H9 (cell line): ENCODE results near the gene RCOR2. TPM values are rescaled to one million over a fixed set of nuclear protein-coding genes. Genes with fewer than 3 reads are reported as not detected.

Experiments used
- DNase-seq: peaks from one replicate; pipeline ENCODE4 v3.0.0-alpha.2; 2017
- H2AFZ ChIP-seq: one replicate; pipeline ENCODE4 v1.6.1; 2013; ENCODE audit warnings: mild to moderate bottlenecking, low read length, control low read depth, moderate library complexity
- H2AK5ac ChIP-seq: 2 replicates; pipeline ENCODE4 v1.6.1; 2013; ENCODE audit warnings: low read length, control low read depth, mixed read lengths; ENCODE audit not compliant: insufficient read length
- H2BK120ac ChIP-seq: one replicate; pipeline ENCODE4 v1.6.1; 2013; ENCODE audit warnings: low read depth, mild to moderate bottlenecking, low read length, control low read depth, inconsistent platforms; ENCODE audit not compliant: poor library complexity, severe bottlenecking
- H2BK12ac ChIP-seq: 2 replicates; pipeline ENCODE4 v1.6.1; 2013; ENCODE audit warnings: low read length, control low read depth, mixed read lengths, low read depth; ENCODE audit not compliant: insufficient read length
- H2BK15ac ChIP-seq: 2 replicates; pipeline ENCODE4 v1.6.1; 2013; ENCODE audit warnings: low read depth, low read length, control low read depth
- H2BK20ac ChIP-seq: one replicate; pipeline ENCODE4 v1.6.1; 2013; ENCODE audit warnings: low read depth, mild to moderate bottlenecking, low read length, control low read depth, inconsistent platforms; ENCODE audit not compliant: poor library complexity, severe bottlenecking
- H2BK5ac ChIP-seq: 2 replicates; pipeline ENCODE4 v1.6.1; 2013; ENCODE audit warnings: low read length, control low read depth, mixed read lengths; ENCODE audit not compliant: insufficient read length
- H3K14ac ChIP-seq: 2 replicates; pipeline ENCODE4 v1.6.1; 2013; ENCODE audit warnings: low read length, control low read depth; ENCODE audit not compliant: insufficient read depth
- H3K18ac ChIP-seq: 2 replicates; pipeline ENCODE4 v1.6.1; 2013; ENCODE audit warnings: low read depth, mild to moderate bottlenecking, mixed read lengths, low read length, control low read depth; ENCODE audit not compliant: insufficient read length
- H3K23ac ChIP-seq: 2 replicates; pipeline ENCODE4 v1.6.1; 2013; ENCODE audit warnings: low read length, control low read depth, mixed read lengths, low read depth; ENCODE audit not compliant: insufficient read length
- H3K23me2 ChIP-seq: 2 replicates; pipeline ENCODE4 v1.6.1; 2013; ENCODE audit warnings: low read depth, mild to moderate bottlenecking, mixed read lengths, low read length, control low read depth; ENCODE audit not compliant: insufficient read length, poor library complexity, severe bottlenecking
- H3K27ac ChIP-seq: 2 replicates; pipeline ENCODE4 v1.5.1; 2013; ENCODE audit warnings: low read length, control low read depth, mixed read lengths, low read depth; ENCODE audit not compliant: insufficient read length
- H3K27me3 ChIP-seq: 2 replicates; pipeline ENCODE4 v1.6.1; 2013; ENCODE audit warnings: low read length, control low read depth, inconsistent platforms; ENCODE audit not compliant: insufficient read depth
- H3K4ac ChIP-seq: 2 replicates; pipeline ENCODE4 v1.6.1; 2013; ENCODE audit warnings: low read depth, mild to moderate bottlenecking, control low read depth, inconsistent platforms, low read length, moderate library complexity
- H3K4me1 ChIP-seq: 2 replicates; pipeline ENCODE4 v1.6.1; 2013; ENCODE audit warnings: low read length, control low read depth, inconsistent platforms; ENCODE audit not compliant: insufficient read depth
- H3K4me2 ChIP-seq: 2 replicates; pipeline ENCODE4 v1.6.1; 2013; ENCODE audit warnings: low read length, control low read depth, mixed read lengths; ENCODE audit not compliant: insufficient read length, insufficient read depth
- H3K56ac ChIP-seq: 2 replicates; pipeline ENCODE4 v1.6.1; 2013; ENCODE audit warnings: low read depth, mild to moderate bottlenecking, mixed read lengths, low read length, control low read depth; ENCODE audit not compliant: insufficient read length
- H3K79me1 ChIP-seq: 2 replicates; pipeline ENCODE4 v1.6.1; 2013; ENCODE audit warnings: low read depth, mild to moderate bottlenecking, moderate library complexity, low read length, control low read depth, inconsistent platforms; ENCODE audit not compliant: insufficient read depth, poor library complexity, severe bottlenecking
- H3K79me2 ChIP-seq: 2 replicates; pipeline ENCODE4 v1.6.1; 2013; ENCODE audit warnings: low read length, control low read depth, inconsistent platforms; ENCODE audit not compliant: insufficient read depth
- H3K9ac ChIP-seq: 2 replicates; pipeline ENCODE4 v1.6.1; 2013; ENCODE audit warnings: low read length, control low read depth, mixed read lengths; ENCODE audit not compliant: insufficient read length; ENCODE audit errors: extremely low read depth
- H3K9me3 ChIP-seq: one replicate; pipeline ENCODE4 v1.6.1; 2013; ENCODE audit warnings: low read depth, low read length, inconsistent platforms; ENCODE audit not compliant: control insufficient read depth
- H3T11ph ChIP-seq: one replicate; pipeline ENCODE4 v1.6.1; 2013; ENCODE audit warnings: mild to moderate bottlenecking, low read length, control low read depth, inconsistent platforms
- H4K20me1 ChIP-seq: one replicate; pipeline ENCODE4 v1.6.1; 2013; ENCODE audit not compliant: control insufficient read depth, insufficient read length, insufficient read depth
- H4K5ac ChIP-seq: 2 replicates; pipeline ENCODE4 v1.6.1; 2013; ENCODE audit warnings: low read depth, mild to moderate bottlenecking, mixed read lengths, low read length, control low read depth; ENCODE audit not compliant: insufficient read length
- H4K8ac ChIP-seq: replicated peaks from 2 replicates; pipeline ENCODE4 v1.6.1; 2013; ENCODE audit warnings: low read length, control low read depth, mixed read lengths, low read depth; ENCODE audit not compliant: insufficient read length
- H4K91ac ChIP-seq: 2 replicates; pipeline ENCODE4 v1.6.1; 2013; ENCODE audit warnings: low read depth, mild to moderate bottlenecking, moderate library complexity, mixed read lengths, low read length, control low read depth; ENCODE audit not compliant: insufficient read length
- H3K27ac Mint-ChIP-seq, 3 experiments: 2 replicates in 2 of 3; 3 replicates in 1 of 3; pipeline ENCODE4 v1.8.0; 2020 to 2021; ENCODE audit warnings: mixed read lengths in 3 of 3, mild to moderate bottlenecking in 1 of 3, moderate library complexity in 1 of 3
- H3K27me3 Mint-ChIP-seq: 2 replicates; pipeline ENCODE4 v1.8.0; 2021; ENCODE audit warnings: low read depth, mild to moderate bottlenecking, moderate library complexity, mixed read lengths
- H3K36me3 Mint-ChIP-seq, 3 experiments: 2 replicates in 2 of 3; 3 replicates in 1 of 3; pipeline ENCODE4 v1.8.0; 2020 to 2021; ENCODE audit warnings: low read depth in 3 of 3, mixed read lengths in 3 of 3; ENCODE audit not compliant: insufficient read depth in 1 of 3
- H3K4me1 Mint-ChIP-seq, 2 experiments: 2 replicates each; pipeline ENCODE4 v1.8.0; 2020; ENCODE audit warnings: mixed read lengths in 2 of 2
- H3K4me3 Mint-ChIP-seq, 2 experiments: 2 replicates in 1 of 2; 3 replicates in 1 of 2; pipeline ENCODE4 v1.8.0; 2020 to 2021; ENCODE audit warnings: mild to moderate bottlenecking in 2 of 2, mixed read lengths in 2 of 2, moderate library complexity in 1 of 2
- H3K9me3 Mint-ChIP-seq, 2 experiments: 2 replicates in 1 of 2; 3 replicates in 1 of 2; pipeline ENCODE4 v1.8.0; 2020; ENCODE audit warnings: mild to moderate bottlenecking in 2 of 2, mixed read lengths in 2 of 2, moderate library complexity in 1 of 2
- WGBS: extraction: QIAGEN DNeasy Blood & Tissue Kit; methylation state at CpG from one replicate; pipeline ENCODE4 v1.1.7; 2013; ENCODE audit warnings: missing lambda C conversion rate, low lambda C conversion rate, mixed read lengths; ENCODE audit not compliant: insufficient read length; ENCODE audit errors: extremely low coverage; 5-methylcytosine and 5-hydroxymethylcytosine counted together
- total RNA-seq: library from RNA; stranded (reverse); gene quantifications from 2 replicates; pipeline ENCODE4 v1.2.1, GENCODE V29; 2021
- TF ChIP-seq, protein P1 (sequence below): fragments of 200-600 bp; sonication (generic); conservative IDR thresholded peaks from 3 replicates; pipeline ENCODE4 v1.8.0; 2021; ENCODE audit warnings: antibody characterized with exemption, mild to moderate bottlenecking

Gene RCOR2
- total RNA-seq, 1 experiment from 2014 or later: 118 TPM

DNA sequence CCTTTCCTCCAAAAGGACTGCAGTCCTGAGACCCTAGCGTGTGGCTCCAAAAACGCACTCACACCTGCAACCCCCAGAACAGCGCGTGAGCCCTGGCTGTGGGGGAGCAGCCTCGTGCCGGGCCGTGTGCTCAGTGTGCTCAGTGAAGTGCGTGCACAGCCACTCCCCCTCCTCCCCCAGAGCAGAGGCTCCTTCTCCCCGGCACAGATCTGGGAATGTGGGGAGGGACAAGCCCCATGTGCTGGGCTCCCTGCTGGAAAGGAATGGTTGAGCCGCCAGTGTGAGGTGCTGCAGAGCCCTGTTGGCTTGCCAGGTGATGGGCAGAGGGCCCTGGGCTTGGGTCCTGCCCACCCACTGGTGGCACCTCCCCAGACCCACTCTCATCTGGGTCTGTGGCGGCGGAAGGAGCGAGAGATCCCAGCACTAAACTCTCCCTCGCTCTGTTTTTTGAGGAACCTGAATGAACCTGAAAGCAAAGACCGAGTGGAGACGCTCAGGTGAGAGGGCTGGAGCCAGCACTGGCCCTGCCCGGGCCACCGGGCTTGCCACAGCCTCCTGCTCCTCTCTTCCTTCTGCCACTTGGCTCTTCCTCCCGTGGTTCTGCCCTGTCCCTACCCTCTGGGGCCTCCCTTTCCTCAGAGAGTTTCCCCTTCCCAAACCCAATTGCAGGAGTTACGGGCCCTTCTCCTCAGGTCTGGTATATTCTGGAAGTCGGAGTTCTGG lies 9.0 kb downstream of the RCOR2 start:
- Histone ChIP-seq H3K4ac (no peak overlapping the region), H3K27ac (no peak overlapping the region), H3K23me2 (no peaks in the 10 kb centered on the region), H2AFZ (no peak overlapping the region), H2BK20ac (no peak overlapping the region), H2BK5ac (no peak overlapping the region), H3K9ac (no peak overlapping the region), H3K14ac (no peak overlapping the region), H2AK5ac (no peak overlapping the region), H4K20me1 (no peaks in the 10 kb centered on the region), H3K9me3 (no peaks in the 10 kb centered on the region), H2BK120ac (no peak overlapping the region), H3K23ac (no peak overlapping the region), H4K91ac (no peak overlapping the region), H2BK15ac (no peak overlapping the region), H3K18ac (no peak overlapping the region), H3K4me1 (no peaks in the 10 kb centered on the region; the same call in 1 of the 2 replicates), H3K79me2 (no peaks in the 10 kb centered on the region), H3T11ph (no peak overlapping the region), H3K79me1 (no peaks in the 10 kb centered on the region), H4K5ac (no peak overlapping the region), H2BK12ac (no peak overlapping the region), H3K4me2 (no peak overlapping the region), H3K56ac (no peak overlapping the region), H3K27me3 (no peaks in the 10 kb centered on the region), H4K8ac (no peak overlapping the region)
- Mint-ChIP-seq H3K4me1 (peaks cover 33 to 72% of the 10 kb centered on the region in 2 experiments), H3K27ac (peak overlapping the region in 1 of 3 experiments; percentile 87; a peak in 2 of 7 replicates), H3K27me3 (no peaks in the 10 kb centered on the region; the same call in 1 of the 2 replicates), H3K9me3 (no peaks in the 10 kb centered on the region), H3K36me3 (peaks cover 17 to 46% (median 44%) of the 10 kb centered on the region in 3 experiments; a peak in 6 of 7 replicates), H3K4me3 (no peak overlapping the region; a peak in 1 of 5 replicates)
- WGBS: no CpG with 5 or more reads among the region's 21 CpGs
- TF ChIP-seq, protein P1, sequence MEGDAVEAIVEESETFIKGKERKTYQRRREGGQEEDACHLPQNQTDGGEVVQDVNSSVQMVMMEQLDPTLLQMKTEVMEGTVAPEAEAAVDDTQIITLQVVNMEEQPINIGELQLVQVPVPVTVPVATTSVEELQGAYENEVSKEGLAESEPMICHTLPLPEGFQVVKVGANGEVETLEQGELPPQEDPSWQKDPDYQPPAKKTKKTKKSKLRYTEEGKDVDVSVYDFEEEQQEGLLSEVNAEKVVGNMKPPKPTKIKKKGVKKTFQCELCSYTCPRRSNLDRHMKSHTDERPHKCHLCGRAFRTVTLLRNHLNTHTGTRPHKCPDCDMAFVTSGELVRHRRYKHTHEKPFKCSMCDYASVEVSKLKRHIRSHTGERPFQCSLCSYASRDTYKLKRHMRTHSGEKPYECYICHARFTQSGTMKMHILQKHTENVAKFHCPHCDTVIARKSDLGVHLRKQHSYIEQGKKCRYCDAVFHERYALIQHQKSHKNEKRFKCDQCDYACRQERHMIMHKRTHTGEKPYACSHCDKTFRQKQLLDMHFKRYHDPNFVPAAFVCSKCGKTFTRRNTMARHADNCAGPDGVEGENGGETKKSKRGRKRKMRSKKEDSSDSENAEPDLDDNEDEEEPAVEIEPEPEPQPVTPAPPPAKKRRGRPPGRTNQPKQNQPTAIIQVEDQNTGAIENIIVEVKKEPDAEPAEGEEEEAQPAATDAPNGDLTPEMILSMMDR: peak; percentile 38; the same call in 2 of the 3 replicates
- DNase-seq: peak; percentile 79
